Muscle of back (tissue), 13 donors: ENCODE results near the gene MFSD2B. TPM values are rescaled to one million over a fixed set of nuclear protein-coding genes. Genes with fewer than 3 reads are reported as not detected.
A peak's percentile ranks its signal among the peaks of the same experiment; 100 is the strongest.
"Not testable (repeated sequence)": the region's sequence is repeated elsewhere in the genome, so short reads cannot be mapped to it uniquely, and the experiment has no call there.

Experiments used
- DNase-seq, 3 donors: peaks; one replicate each; pipeline versions ENCODE4 v3.0.0 to v3.0.0-alpha.2; 2013
- long read RNA-seq, 9 donors: transcript quantifications; one replicate each; lab custom pipeline, GENCODE V29; 2026
- polyA plus RNA-seq, 10 donors: library from polyadenylated mRNA; unstranded; fragments of 120-200 nt; gene quantifications; one replicate each; pipeline ENCODE4 v1.2.1, GENCODE V29; 2013; ENCODE audit not compliant: insufficient read length in 10 of 10

MFSD2B gene, protein sequence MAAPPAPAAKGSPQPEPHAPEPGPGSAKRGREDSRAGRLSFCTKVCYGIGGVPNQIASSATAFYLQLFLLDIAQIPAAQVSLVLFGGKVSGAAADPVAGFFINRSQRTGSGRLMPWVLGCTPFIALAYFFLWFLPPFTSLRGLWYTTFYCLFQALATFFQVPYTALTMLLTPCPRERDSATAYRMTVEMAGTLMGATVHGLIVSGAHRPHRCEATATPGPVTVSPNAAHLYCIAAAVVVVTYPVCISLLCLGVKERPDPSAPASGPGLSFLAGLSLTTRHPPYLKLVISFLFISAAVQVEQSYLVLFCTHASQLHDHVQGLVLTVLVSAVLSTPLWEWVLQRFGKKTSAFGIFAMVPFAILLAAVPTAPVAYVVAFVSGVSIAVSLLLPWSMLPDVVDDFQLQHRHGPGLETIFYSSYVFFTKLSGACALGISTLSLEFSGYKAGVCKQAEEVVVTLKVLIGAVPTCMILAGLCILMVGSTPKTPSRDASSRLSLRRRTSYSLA
- 1 to 10 TPM; 1.8 to 3.5 (median 2.7) TPM for polyA plus RNA-seq
- long read RNA-seq, donor 1: 0 reads
- long read RNA-seq, donor 2: 0 reads
- long read RNA-seq, donor 3: 0 reads
- long read RNA-seq, donor 4, partial matches to known transcripts: 0 of 5 reads
- long read RNA-seq, donor 4, other reads (novel, unspliced or antisense): 5 of 5 reads
- long read RNA-seq, donor 5: 0 reads
- long read RNA-seq, donor 6: 0 reads
- long read RNA-seq, donor 7: 0 reads
- long read RNA-seq, donor 8: 0 reads
- long read RNA-seq, donor 9: 0 reads

DNA sequence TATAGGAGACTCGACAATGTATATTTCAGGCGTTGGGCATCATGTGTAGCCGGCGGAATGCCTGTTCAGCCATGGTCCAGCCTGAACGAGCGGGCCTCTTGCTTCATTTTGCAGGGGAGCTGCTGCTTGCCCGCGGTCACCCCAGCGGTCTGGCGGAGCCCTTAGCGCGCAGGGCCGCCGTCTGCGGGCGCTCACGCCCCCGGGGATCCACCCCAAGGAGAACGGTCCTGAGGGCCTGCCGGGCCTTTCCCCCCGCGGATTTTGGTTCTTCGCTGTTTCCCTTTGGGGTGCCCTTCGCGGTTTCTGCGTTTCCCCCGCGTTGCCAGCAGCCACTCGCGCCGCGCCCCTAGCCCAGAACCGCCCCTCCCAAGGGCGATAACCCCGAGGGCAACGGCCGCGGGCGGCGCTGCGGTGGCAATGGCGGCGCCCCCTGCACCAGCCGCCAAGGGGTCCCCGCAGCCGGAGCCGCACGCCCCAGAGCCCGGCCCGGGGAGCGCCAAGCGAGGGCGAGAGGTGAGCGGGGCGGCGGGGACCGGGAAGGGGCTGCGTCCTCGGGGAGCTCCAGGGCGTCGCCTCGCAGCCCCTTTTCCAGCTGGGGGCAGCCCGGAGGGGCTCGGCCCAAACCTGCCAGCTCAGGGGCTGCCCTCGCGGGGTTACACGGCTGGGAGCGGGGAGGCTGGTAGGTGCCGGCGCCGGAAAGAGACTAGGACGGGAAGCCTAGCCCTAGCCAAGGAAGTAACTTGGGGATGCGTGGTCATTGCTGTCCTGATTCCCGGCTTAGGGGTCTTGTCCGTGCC is at the start of gene MFSD2B:
TSS of gene MFSD2B (plus strand) at position 406 of the 797 bp plus-strand sequence. CDS start at position 418, 12 bp downstream.
- DNase-seq: peak in 1 of 3 donors; percentile 35

DNA sequence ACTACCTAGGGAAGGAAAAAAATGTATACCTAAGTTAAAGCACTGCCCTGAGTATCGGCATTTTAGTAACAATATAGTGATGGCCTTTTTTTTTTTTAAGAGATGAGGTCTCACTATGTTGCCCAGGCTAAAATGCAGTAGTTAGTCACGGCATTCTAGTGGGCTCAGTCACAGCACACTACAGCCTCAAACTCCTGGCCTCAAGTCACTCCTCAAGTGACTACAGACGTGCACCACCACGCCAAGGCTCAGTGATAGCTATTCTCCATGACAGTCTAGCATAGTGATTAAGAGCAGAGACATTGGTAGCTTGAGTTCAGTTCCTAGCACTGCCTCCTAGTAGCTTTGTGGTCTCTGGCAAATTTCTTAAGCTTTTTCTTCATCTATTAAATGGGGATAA is 42.0 kb upstream of the MFSD2B start:
- DNase-seq: no peak

DNA sequence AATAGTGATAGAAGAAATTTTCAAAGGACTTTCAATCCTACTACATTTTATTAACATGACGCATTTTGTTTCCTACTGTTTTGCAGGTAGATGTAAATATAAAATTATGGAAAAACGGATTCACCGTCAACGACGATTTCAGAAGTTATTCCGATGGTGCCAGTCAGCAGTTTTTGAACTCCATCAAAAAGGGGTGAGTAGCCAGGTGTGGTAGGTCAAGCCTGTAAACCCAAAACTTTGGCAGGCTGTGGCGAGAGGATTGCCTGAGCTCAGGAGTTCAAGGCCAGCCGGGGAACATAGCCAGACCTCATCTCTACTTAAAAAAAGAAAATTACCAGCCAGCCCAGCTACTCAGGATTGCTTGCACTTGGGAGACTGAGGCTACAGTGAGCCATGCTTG is 33.0 kb upstream of the MFSD2B start:
- DNase-seq: no peak

DNA sequence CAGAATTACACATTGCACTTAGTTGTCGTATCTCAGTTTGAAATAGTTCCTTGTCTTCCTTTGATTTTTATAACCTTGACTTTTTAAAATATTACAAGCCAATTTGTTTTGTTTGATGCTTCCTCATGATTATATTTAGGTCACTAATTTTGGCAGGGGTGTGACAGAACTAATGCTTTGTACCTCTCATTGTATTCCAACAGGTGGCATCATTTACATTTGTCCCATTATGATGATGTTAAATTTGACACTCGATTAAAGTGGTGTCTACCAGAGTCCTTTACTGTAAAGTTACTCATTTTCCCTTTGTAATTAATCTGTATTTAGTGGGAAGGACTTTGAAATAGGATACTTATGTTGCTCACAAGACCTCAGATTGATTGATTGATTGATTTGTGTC is 21.5 kb upstream of the MFSD2B start:
- DNase-seq: no peak

DNA sequence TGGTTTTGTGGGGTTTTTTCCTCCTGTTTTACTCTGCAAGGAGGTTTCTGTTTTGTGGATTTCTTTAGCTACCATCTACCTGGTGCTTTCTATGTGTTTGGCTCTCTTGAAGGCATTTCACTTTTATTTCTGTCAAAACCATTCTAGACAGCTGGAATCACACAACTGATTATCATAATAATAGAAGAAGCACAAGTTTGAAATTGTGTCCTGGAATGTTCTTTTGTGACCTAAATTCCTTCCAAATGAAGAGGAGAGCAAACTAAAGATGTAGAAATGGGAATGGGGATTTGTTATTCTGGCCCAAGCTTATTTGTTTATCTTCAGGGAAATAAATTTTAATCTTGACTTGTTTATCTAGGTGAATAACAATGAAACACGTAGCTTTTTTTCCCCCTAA is 17.0 kb upstream of the MFSD2B start:
- DNase-seq: no peak

DNA sequence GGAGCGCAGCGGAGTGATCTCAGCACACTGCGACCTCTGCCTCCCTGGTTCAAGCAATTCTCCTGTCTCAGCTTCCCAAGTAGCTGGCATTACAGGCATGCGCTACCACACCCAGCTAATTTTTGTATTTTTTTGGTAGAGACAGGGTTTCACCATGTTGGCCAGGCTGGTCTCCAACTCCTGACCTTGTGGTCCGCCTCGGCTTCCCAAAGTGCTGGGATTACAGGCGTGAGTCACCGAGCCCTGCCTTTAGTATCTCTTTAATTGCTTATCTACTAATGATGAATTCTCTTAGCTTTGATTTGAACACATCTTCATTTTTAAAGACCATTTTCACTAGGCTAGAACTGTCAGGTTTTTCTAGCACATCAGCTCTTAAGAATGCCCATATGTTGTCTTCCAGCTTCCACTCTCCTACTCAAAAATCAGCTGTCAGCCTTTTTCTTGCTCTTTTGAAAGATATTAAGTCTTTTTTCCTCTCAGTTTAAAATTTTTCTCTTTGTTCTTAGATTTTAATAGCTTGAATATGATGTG is 16.1 kb upstream of the MFSD2B start:
- DNase-seq: no peak

DNA sequence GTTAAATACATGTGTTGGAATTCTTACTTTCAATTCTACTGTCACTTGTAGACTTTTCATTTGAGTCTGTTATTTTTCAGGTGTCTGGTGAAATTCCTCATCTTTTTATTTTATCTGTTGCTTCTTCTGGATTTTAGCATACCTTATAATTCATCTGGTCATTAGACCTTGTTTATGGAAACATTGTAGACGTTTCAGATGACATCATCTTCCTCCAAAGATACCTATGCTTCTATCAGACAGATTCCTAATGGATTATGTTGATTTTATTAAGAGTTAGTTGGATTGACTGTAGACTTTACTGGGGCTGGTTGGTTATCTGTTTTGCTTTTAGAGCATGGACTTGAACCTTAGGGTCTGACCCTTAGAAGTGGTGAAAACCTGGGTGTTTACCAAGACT is 15.3 kb upstream of the MFSD2B start:
- no peak for DNase-seq

DNA sequence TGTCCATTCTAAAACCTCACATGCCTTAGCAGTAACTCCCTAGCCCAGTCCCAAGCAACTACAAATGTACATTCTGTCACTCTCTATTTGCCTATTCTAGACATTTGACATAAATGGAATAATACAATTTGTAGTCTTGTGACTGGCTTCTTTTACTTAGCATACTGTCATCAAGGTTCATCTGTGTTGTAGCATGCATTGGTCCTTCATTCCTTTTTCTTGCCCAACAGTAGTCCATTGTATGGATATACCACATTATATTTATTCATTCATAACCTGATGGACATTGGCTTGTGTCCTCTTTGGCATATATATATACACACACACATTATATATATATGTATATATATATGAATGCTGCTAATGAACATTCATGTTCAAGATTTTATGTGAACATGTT is 2.2 kb upstream of the MFSD2B start:
- DNase-seq: no peak

DNA sequence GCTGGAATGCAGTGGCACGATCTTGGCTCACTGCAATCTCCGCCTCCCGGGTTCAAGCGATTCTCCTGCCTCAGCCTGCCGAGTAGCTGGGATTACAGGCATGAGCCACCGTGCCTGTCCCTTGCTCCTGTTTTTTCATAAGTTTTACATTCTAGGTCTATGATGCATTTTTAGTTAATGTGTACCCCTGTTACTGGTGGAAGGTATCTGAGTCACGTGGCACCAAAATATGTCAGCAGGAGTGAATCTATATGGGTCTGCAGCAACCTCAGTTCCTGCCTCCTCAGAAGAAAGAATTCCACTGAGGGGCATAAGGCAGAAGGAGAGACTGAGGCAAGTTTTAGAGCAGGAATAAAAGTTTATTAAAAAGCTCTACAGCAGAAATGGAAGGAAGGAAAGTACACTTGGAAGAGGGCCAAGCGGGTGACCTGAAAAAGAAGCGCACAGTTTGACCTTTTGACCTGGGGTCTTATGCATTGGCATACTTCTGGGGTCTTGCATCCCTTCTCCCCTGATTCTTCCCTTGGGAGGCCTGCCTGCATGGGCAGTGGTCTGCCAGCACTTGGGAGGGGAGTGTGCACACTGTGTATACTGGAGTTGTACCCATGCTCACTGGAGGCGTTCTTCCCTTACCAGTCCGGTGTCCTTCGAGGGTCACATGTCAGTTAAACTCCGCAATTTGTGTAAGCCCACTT is 1.1 kb upstream of the MFSD2B start:
- DNase-seq: no peak

DNA sequence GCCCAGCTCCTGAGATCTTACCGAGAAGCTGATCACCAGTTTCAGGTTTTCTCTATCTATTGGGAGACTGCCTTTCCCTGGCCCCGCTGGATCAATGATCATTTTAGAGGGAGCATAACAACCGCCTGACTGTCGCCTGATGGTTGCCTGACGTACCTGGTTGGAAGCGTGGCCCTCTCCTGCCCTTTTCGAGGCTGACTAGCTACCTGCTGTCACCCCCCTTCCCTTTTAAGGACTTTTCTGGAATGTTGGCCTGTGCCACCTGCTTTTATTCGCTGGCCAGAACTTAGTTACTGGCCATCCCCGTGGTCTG is 562 bp upstream of the MFSD2B start:
- DNase-seq: no peak

DNA sequence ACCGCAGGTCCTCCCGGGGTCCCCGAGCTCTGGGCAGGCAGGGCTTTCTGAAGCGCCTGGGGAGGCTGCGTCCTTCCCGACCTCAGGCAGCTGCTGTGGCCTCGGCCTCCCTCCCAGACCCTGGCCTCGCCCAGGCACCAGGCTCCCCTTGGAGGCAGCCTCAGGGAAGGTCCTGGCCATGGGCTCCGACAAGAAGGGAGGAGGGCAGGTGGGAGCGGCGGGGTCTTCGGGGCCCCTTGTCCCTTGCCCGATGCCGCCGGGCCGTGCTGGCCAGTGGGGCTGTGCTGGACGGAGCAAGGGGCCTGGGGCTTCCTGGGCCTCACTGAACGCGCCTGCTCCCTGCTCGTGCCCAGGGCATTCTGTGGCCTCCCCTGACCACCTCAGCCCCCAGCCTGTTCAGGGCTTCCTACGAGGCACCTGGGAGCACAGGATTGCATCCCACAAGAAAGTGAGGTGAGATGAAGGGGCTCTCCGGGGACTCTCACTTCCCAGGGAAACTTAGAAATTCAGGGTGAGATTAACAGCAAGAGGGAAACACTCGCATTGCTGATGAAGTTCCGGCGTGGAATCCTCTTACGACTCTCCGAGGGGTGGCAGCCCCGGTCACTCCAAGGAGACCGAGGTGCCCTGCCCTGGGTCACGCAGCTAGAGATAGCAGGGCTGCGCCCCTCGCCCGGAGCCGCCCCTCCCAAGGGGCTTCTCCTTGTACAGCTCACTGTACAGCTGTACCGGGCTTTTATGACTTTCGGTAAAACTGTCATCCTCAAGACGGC is 778 bp downstream of the MFSD2B start:
- DNase-seq: peak in 1 of 3 donors; percentile 41

DNA sequence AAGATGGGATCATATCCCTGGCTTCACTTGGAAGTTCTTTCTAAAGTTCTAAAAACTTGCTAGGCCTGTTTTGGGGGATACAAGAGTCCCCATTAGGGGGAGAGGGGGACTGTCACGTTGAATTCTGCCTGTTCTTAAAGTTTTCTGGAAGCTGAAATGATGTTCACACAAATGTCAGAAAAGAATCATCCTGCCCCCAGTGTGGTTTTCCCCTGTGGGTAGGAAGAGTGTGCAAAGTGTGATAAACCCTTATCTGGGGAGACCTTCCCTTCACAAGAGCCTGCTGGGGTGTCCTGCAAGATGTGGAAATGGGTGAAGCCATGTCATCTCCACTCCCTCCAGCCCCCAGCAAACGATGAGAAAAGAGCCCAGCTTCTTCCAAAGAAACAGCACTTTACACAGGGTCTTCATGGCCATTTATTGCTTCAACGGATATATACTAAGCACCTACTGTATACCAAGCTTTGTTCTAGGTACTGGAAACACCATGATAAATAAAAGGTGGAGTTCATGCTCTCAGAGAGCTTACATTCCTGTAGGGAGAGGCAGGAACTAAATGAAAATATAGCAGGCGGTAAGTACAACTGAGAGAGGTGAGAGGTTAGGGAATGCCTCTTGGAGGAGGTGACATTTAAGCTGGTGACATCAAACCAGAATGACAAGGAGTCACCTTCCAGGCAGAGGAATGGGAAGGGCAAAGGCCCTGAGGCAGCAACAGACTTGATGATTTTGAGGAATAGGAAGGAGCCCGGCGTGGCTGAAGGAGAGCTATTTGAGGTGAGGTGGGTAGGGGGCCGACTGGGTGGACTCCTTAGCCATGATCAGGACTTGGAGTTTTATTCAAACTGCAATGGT is 1.6 kb downstream of the MFSD2B start:
- no peak for DNase-seq

DNA sequence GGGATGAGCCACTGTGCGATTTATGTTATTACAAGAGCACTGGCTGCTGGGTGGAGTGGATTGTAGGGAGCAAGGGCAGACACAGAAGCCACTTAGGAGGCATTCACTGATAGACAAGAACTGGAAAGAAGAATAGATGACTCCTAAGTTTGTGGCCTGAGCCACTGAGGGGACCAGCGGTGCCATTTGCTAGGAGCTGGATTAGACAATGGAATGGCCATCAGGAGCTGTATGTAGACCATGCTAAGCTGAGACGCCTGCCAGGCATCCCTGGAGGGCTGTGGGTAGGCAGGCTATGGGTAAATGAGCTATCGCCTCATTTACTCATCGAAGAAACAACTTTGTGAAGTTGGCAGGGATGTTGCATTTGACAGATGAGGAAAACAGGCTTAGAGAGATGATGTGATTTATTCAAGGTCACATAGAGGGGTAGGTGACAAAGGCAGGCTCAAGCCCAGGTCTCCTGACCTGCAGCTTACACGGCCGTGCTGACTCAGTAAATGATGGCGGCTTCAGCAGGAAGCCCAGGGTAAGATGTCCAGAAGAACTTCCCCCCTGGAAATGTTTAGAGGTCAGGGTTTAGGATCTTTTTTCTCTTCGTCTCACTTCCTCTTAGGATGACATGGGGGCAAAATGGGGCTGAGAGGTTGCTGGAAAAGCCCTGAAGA is 2.8 kb downstream of the MFSD2B start:
- no peak for DNase-seq

DNA sequence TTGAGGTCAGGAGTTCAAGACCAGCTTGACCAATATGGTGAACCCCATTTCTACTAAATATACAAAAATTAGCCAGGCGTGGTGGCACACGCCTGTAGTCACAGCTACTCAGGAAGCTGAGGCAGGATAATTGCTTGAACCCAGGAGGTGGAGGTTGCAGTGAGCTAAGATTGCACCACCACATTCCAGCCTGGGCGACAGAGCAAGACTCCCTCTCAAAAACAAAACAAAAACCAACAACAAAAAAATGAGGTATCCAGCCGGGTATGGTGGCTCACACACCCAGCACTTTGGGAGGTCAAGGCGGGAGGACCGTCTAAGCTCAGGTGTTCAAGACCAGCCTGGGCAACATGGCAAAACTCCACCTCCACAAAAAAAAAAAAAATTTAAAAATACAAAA is 5.0 kb downstream of the MFSD2B start:
- DNase-seq: not testable (repeated sequence)

DNA sequence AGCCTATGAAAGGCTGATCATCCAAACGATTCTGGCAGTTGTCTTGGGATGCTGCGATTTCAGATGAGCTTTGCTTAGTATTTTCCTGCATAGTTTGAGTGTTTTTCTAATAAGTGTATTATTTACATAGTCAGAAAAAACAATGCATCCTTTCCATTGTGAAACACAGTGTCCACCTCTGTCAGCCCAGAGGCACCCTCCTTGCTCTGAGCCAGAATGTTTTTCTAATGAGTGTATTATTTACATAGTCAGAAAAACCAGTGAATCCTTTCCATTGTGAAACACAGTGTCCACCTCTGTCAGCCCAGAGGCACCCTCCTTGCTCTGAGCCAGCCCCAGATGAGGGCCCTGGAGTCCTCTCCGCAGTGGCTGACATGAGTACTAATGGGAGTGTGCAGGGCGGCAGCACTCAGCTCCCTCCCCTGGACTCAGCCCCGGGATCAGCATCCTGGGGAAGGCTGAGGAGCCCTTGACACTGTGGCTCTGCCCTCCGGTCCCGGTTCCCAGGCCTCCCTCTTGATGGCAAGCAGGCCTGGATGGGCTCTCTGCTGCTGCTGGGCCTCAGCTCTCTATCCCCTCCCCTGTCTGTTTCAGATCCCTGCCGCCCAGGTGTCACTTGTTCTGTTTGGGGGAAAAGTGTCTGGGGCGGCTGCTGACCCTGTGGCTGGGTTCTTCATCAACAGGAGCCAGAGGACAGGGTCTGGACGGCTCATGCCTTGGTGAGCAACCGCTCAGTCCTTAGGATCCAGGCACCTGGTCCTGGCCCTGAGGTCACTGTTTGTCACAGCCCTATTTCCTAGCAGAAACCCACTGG is 5.9 kb downstream of the MFSD2B start:
- no peak for DNase-seq

DNA sequence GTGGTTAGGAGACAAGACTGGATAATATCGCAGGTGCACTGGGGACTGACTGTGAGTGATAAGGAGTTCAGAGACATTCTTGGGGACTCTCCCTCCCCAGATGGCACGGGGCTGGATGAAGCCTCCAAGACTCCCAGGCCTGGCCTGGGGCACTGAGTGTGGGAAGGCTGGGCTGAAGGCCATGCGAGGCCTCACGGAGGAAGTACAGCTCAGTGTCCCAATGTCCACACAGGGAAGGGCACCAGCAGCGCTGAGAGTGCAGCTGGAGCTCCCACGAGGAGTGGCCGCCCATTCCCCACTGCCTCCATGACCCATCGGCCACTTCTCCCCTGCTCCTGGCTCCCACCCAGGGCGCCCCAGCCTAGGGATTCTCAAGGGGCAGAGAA is 6.5 kb downstream of the MFSD2B start:
- no peak for DNase-seq

DNA sequence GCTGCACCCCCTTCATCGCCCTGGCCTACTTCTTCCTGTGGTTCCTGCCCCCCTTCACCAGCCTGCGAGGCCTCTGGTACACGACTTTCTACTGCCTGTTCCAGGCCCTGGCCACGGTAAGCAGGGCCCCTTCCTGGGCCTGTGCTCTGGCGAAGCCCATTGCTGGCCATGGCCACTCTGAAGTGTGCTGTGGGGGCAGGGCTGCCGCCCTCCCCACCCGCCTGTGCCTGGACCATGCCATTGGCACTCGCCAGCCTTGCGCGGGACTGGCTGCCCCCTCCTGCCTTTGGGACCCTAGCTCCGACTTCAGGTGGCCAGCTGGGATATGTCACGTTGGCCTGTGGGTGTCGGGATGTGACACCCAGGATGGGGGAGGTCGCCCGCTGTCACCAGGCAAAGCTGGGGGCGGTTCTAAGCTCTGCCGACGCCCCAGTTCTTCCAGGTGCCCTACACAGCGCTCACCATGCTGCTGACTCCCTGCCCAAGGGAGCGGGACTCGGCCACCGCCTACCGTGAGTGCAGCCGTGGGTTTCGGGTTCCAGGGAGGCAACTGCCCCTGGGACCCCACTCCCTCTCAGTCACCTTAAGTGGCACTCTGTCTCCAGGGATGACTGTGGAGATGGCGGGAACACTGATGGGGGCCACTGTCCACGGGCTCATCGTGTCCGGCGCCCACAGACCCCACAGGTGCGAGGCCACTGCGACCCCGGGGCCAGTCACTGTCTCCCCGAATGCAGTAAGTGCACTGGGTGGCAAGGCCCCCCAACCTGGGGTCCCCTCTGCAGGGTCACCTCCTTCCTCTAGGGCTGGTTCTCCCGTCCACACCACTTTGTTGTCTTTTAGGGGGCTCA is 7.2 kb downstream of the MFSD2B start:
- no peak for DNase-seq
